Eye (tissue), 1 donor: Measurements from ENCODE around the gene PSMD9.

Source experiments
- DNase-seq: peaks from one replicate; pipeline ENCODE4 v3.0.0-alpha.2; 2015

Gene PSMD9

DNA sequence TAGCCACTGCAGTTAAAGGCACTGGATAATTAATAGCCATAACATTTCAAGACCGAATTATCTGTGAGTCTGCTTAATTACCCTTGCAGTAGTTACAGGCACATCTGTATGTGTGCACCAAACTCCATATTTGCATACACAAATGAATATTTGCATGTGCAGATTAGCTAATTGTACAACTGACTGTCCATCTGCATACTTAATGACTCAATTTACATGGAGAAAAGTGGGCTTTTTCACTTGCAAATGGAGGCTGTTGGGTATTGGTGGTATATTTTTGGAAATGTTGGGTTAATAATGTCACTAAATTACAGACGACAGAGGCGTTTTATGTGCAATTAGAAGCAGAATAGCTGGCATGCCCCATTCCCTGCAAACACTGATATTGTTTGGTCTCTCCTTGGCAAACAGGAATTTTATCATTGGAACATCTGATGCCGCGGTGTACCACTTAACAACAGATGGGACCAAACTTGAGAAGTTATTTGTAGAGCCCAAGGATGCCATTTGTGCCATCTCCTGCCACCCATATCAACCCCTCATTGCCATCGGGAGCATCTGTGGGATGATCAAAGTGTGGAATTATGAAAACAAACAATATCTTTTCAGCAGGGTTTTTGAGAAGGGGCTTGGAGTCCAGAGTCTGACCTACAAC, 69.4 kb downstream of the PSMD9 start:
- no peak for DNase-seq

GRCh38 chr12:121958541-121959240, 70.1 kb downstream of the PSMD9 start:
- DNase-seq, result no peak

GRCh38 chr12:121960541-121960940, 72.0 kb downstream of the PSMD9 start:
- no peak for DNase-seq

DNA sequence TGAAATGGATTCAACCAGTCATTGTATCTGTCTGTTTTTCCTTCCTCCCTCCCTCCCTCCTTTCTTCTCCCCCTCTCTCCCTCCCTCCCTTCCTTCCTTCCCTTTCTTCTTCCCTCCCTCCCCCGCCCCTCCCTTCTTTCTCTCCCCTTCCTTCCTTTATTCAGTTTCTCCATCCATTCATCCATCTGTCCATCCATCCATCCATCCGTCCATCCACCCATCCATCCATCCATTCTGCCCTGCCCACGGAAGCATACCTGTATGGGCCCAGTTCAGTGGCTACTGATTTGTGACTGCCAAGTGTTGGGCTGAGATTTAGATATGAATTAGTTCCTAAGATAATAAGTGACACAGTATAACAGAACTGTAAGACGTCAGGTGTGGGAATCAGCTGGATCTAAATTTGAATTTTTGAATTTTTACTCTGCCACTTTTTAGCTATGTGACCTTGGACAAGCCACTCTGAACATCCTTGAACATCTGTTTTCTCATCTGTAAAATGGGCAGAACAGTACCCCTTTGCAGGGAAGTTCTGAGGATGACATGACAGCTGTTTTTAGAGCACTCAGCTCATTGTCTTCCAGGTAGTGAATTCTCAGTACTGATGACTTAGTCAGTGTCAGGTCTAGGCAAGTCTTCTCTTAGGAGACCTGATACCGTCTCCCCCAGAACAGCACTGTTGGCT, 72.7 kb downstream of the PSMD9 start:
- no peak for DNase-seq

DNA sequence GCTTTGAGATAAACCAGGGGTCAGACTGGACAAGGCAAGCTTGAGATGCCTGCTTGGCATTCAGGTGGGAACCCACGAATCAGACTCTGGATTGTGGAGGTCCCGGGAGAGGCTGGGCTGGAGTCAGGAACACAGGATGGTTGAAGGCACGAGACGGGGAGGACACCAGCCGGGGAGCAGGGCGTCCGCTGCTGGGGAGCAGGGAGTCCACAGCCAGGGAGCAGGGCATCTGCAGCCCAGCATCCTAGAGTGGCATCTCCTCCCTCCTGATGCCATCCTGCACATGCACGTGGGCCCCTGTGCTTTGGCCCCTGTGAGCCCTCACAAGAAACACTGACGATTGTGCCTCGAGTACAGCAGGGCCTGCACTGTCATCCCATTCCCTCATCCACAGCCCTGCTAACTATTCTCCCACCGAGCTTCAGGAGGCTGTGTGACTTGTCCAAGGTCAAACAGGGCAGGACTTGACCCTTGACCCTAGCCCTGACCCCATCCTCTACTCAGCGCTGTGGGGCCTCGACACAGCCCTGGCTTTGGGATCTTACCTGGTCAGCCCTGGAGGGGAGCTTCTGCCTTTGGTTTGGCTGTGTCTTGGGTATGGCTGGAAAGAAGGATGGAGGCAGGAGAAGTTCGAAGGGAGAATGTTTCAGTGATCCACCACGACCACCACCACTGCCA, 74.9 kb downstream of the PSMD9 start:
- no peak for DNase-seq

GRCh38 chr12:121964813-121965643, 76.4 kb downstream of the PSMD9 start:
- DNase-seq, result no peak

- DNase-seq, result no peak
Measured at GRCh38 chr12:121966959-121967358, 78.4 kb downstream of the PSMD9 start.
